ENCODE measurements around the gene ENTPD2. TPM values are rescaled to one million over a fixed set of nuclear protein-coding genes. Genes with fewer than 3 reads are reported as not detected.

ENTPD2 gene
- total and polyA plus RNA-seq, 4 experiments from 2014 or later, result not detected

GRCh38 chr9:137020771-137021567 is 32.9 kb downstream of the ENTPD2 start:
- Histone ChIP-seq H3K36me3 (ENCODE audit: insufficient read depth, low read length) (peaks cover 3% of the 10 kb centered on the region), H3K4me1 (ENCODE audit: insufficient read depth, low read length) (peaks cover 8% of the 10 kb centered on the region), H3K27ac (ENCODE audit: low read depth, low read length) (no peak overlapping the region), H3K4me3 (ENCODE audit: low read length in 2 of 2) (no peak overlapping the region), H3K9me3 (ENCODE audit: control insufficient read depth in 1 of 2, low read length in 2 of 2) (no peaks in the 10 kb centered on the region), H3K27me3 (ENCODE audit: insufficient read depth, low read length) (no peaks in the 10 kb centered on the region)
- Mint-ChIP-seq H3K27ac (peak overlapping the region in 1 of 7 donors; percentile 71), H3K36me3 (peaks cover 5 to 12% of the 10 kb centered on the region in 2 donors), H3K27me3 (no peaks in the 10 kb centered on the region), H3K9me3 (peaks cover 0 to 3% (median 0%) of the 10 kb centered on the region in 8 donors), H3K4me3 (no peak overlapping the region), H3K4me1 (peaks cover 1 to 10% (median 4%) of the 10 kb centered on the region in 4 donors)
- intact Hi-C loops (cut with micrococcal nuclease), result loop anchor here (10.0 kb wide), 1 partner anchor 46 kb away; the partner anchor contains the start of gene PTGDS
- no peak for DNase-seq
- CTCF ChIA-PET (ENCODE audit: partially characterized antibody), result interaction anchor here (0.8 to 1.5 kb wide), 7 partner anchors 8 to 201 kb away, joined by 3 to 10 read pairs (median 3); no protein-coding TSS in a partner anchor
- POLR2A ChIA-PET (ENCODE audit: partially characterized antibody), result interaction anchor here (0.9 to 2.2 kb wide), 5 partner anchors 11 to 50 kb away, joined by 3 to 10 read pairs (median 5); partner anchors contain the start of genes CLIC3, FUT7 and SAPCD2

- Mint-ChIP-seq H3K4me1 (peaks cover 1 to 10% (median 4%) of the 10 kb centered on the region in 4 donors), H3K9me3 (peaks cover 0 to 3% (median 0%) of the 10 kb centered on the region in 8 donors), H3K27me3 (no peaks in the 10 kb centered on the region), H3K36me3 (peaks cover 5 to 12% of the 10 kb centered on the region in 2 donors), H3K27ac (peak overlapping the region in 1 of 7 donors; percentile 27), H3K4me3 (no peak overlapping the region)
- ChIA-PET POLR2A (ENCODE audit: partially characterized antibody) (interaction anchor here (2.1 to 2.2 kb wide), 2 partner anchors 16 to 23 kb away, joined by 8 to 10 read pairs; partner anchors contain the start of gene CLIC3), CTCF (ENCODE audit: partially characterized antibody) (interaction anchor here (0.8 to 1.5 kb wide), 3 partner anchors 9 to 27 kb away, joined by 3 to 10 read pairs (median 3); no protein-coding TSS in a partner anchor)
- DNase-seq, result no peak
- intact Hi-C loops (cut with micrococcal nuclease), result loop anchor here (10.0 kb wide), 1 partner anchor 45 kb away; the partner anchor contains the start of gene PTGDS
- H3K27me3 ChIP-seq (ENCODE audit: insufficient read depth, low read length), result no peaks in the 10 kb centered on the region
- H3K27ac ChIP-seq (ENCODE audit: low read depth, low read length), result no peak overlapping the region
- H3K4me1 ChIP-seq (ENCODE audit: insufficient read depth, low read length), result peaks cover 2% of the 10 kb centered on the region
- peaks cover 6% of the 10 kb centered on the region for H3K36me3 ChIP-seq (ENCODE audit: insufficient read depth, low read length)
- no peak overlapping the region for H3K4me3 ChIP-seq (ENCODE audit: low read length in 2 of 2)
- H3K9me3 ChIP-seq (ENCODE audit: control insufficient read depth in 1 of 2, low read length in 2 of 2), result no peaks in the 10 kb centered on the region
Observed at GRCh38 chr9:137019891-137020683, 33.8 kb downstream of the ENTPD2 start.

DNA sequence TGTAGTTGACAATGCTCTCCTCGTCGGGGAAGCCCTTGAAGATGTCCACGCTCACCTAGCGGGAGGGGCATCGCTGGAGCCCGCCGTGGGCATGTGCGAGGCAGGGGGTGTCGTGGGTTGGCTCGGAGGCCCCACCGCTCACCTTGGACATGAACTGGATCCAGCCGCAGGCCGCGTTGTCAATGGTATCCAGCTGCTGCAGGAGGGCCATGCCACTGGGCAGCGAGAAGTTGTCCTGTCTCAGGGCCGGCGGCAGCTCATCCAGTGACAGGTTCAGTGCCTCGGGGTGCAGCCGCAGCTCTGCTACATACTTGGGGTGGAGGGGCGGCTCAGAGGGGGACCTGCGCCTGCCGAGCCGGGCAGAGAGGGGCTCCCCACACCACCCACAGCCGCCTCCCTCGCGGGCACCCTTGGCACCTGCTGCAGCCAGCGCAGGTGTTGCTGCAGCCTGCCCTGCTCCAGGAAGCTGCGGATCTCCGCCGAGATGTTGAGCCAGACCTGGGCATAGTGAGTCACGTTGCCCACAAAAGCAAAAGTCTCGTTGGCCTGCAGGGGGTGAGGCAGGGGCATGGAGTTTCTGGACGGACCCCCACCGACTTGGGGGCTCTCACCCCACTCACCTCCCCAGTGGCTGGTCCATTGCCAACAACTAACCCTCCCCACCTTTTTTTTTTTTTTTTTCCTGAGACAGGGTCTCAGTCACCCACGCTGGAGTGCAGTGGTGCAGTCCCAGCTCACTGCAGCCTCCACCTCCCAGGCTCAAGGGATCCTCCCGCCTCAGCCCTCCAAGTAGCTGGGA is 34.9 kb downstream of the ENTPD2 start:
- H3K9me3 ChIP-seq (ENCODE audit: control insufficient read depth in 1 of 2, low read length in 2 of 2), result no peaks in the 10 kb centered on the region
- Mint-ChIP-seq H3K27ac (peak overlapping the region in 1 of 7 donors; percentile 11), H3K27me3 (no peaks in the 10 kb centered on the region), H3K36me3 (peaks cover 5 to 15% of the 10 kb centered on the region in 2 donors), H3K4me3 (no peak overlapping the region), H3K4me1 (peaks cover 1 to 5% (median 4%) of the 10 kb centered on the region in 4 donors), H3K9me3 (peaks cover 0 to 3% (median 0%) of the 10 kb centered on the region in 8 donors)
- ChIA-PET POLR2A (ENCODE audit: partially characterized antibody) (no interaction called here), CTCF (ENCODE audit: partially characterized antibody) (interaction anchor here (0.8 to 1.5 kb wide), 3 partner anchors 11 to 14 kb away, joined by 3 read pairs; no protein-coding TSS in a partner anchor)
- intact Hi-C loops (cut with micrococcal nuclease), result no loop called here
- no peaks in the 10 kb centered on the region for H3K27me3 ChIP-seq (ENCODE audit: insufficient read depth, low read length)
- H3K36me3 ChIP-seq (ENCODE audit: insufficient read depth, low read length), result peaks cover 8% of the 10 kb centered on the region
- no peaks in the 10 kb centered on the region for H3K4me1 ChIP-seq (ENCODE audit: insufficient read depth, low read length)
- no peak for DNase-seq
- no peak overlapping the region for H3K4me3 ChIP-seq (ENCODE audit: low read length in 2 of 2)
- H3K27ac ChIP-seq (ENCODE audit: low read depth, low read length), result no peak overlapping the region

GRCh38 chr9:137017791-137018497 is 35.9 kb downstream of the ENTPD2 start:
- no peaks in the 10 kb centered on the region for H3K9me3 ChIP-seq (ENCODE audit: control insufficient read depth in 1 of 2, low read length in 2 of 2)
- no peak overlapping the region for H3K27ac Mint-ChIP-seq
- no peak for DNase-seq
- no peak overlapping the region for H3K4me3 ChIP-seq (ENCODE audit: low read length in 2 of 2)
- peaks cover 0 to 3% (median 0%) of the 10 kb centered on the region in 8 donors for H3K9me3 Mint-ChIP-seq
- H3K4me1 ChIP-seq (ENCODE audit: insufficient read depth, low read length), result no peaks in the 10 kb centered on the region
- H3K4me1 Mint-ChIP-seq, result peaks cover 1 to 5% (median 4%) of the 10 kb centered on the region in 4 donors
- no peaks in the 10 kb centered on the region for H3K27me3 ChIP-seq (ENCODE audit: insufficient read depth, low read length)
- H3K27me3 Mint-ChIP-seq, result no peaks in the 10 kb centered on the region
- peaks cover 5 to 15% of the 10 kb centered on the region in 2 donors for H3K36me3 Mint-ChIP-seq
- H3K27ac ChIP-seq (ENCODE audit: low read depth, low read length), result no peak overlapping the region
- intact Hi-C loops (cut with micrococcal nuclease), result no loop called here
- POLR2A ChIA-PET (ENCODE audit: partially characterized antibody), result interaction anchor here (0.8 kb wide), 1 partner anchor 24 kb away, joined by 4 read pairs; no protein-coding TSS in a partner anchor
- peaks cover 8% of the 10 kb centered on the region for H3K36me3 ChIP-seq (ENCODE audit: insufficient read depth, low read length)
- CTCF ChIA-PET (ENCODE audit: partially characterized antibody), result interaction anchor here (1.5 kb wide), 3 partner anchors 12 to 16 kb away, joined by 3 read pairs; no protein-coding TSS in a partner anchor
- H3K4me3 Mint-ChIP-seq, result no peak overlapping the region

DNA sequence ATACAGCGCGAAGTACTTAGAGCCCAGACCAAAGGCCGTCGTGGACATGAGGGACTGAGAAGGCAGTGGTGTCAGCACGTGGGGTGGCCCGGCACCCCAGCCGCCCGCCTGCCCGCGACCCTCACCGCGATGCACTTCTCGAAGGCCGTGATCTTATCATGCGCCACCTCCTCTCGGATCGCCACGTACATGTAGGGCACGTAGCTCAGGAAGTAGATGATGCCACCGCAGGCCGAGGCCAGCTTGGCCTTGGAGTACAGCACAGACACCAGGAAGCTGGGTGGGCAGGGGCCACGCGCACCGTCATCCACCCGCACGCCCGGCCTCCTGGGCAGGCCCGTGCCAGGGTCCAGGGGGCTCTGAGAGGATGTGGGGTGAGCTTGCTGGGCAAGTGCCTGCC is 36.8 kb downstream of the ENTPD2 start:
- ChIA-PET POLR2A (ENCODE audit: partially characterized antibody) (interaction anchor here (0.8 kb wide), 1 partner anchor 23 kb away, joined by 4 read pairs; no protein-coding TSS in a partner anchor), CTCF (ENCODE audit: partially characterized antibody) (interaction anchor here (1.5 kb wide), 1 partner anchor 16 kb away, joined by 3 read pairs; no protein-coding TSS in a partner anchor)
- Histone ChIP-seq H3K27me3 (ENCODE audit: insufficient read depth, low read length) (no peaks in the 10 kb centered on the region), H3K27ac (ENCODE audit: low read depth, low read length) (no peak overlapping the region), H3K36me3 (ENCODE audit: insufficient read depth, low read length) (peaks cover 8% of the 10 kb centered on the region), H3K4me3 (ENCODE audit: low read length in 2 of 2) (no peak overlapping the region), H3K9me3 (ENCODE audit: control insufficient read depth in 1 of 2, low read length in 2 of 2) (no peaks in the 10 kb centered on the region), H3K4me1 (ENCODE audit: insufficient read depth, low read length) (no peaks in the 10 kb centered on the region)
- Mint-ChIP-seq H3K4me3 (no peak overlapping the region), H3K27ac (peak overlapping the region in 1 of 7 donors; percentile 40), H3K9me3 (peaks cover 0 to 3% (median 0%) of the 10 kb centered on the region in 8 donors), H3K4me1 (peaks cover under 1 to 3% (median 2%) of the 10 kb centered on the region in 4 donors), H3K36me3 (peaks cover 3 to 16% of the 10 kb centered on the region in 2 donors), H3K27me3 (no peaks in the 10 kb centered on the region)
- no peak for DNase-seq
- intact Hi-C loops (cut with micrococcal nuclease), result no loop called here

DNA sequence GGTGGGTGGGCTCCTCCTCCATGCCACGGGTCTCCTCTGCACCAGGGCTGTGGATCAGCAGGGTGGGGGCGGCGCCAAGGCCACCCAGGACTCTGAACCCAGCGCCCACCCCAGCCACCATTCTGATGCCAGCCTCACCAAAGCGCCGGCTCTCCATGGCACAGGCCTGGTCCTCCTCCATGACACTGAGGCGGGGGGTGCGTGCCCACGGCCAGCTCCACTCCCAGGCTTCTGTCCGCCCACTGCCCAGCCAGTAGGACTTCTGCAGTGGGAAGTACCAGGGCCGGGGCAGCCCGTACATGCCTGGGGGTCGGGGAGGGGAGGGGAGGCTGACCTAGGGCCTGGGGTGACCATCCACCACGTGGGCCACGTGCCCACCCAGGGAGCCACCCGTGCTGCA is 37.4 kb downstream of the ENTPD2 start:
- no peaks in the 10 kb centered on the region for H3K4me1 ChIP-seq (ENCODE audit: insufficient read depth, low read length)
- DNase-seq, result no peak
- H3K9me3 Mint-ChIP-seq, result no peaks in the 10 kb centered on the region
- H3K27ac Mint-ChIP-seq, result no peak overlapping the region
- H3K36me3 ChIP-seq (ENCODE audit: insufficient read depth, low read length), result peaks cover 8% of the 10 kb centered on the region
- no peaks in the 10 kb centered on the region for H3K27me3 ChIP-seq (ENCODE audit: insufficient read depth, low read length)
- H3K27ac ChIP-seq (ENCODE audit: low read depth, low read length), result no peak overlapping the region
- intact Hi-C loops (cut with micrococcal nuclease), result no loop called here
- ChIA-PET POLR2A (ENCODE audit: partially characterized antibody) (no interaction called here), CTCF (ENCODE audit: partially characterized antibody) (interaction anchor here (1.5 to 3.2 kb wide), 2 partner anchors 12 to 15 kb away, joined by 3 to 9 read pairs; partner anchors contain the start of gene ABCA2)
- H3K4me3 ChIP-seq (ENCODE audit: low read length in 2 of 2), result no peak overlapping the region
- H3K9me3 ChIP-seq (ENCODE audit: control insufficient read depth in 1 of 2, low read length in 2 of 2), result no peaks in the 10 kb centered on the region
- H3K27me3 Mint-ChIP-seq, result no peaks in the 10 kb centered on the region
- no peak overlapping the region for H3K4me3 Mint-ChIP-seq
- no peaks in the 10 kb centered on the region for H3K4me1 Mint-ChIP-seq
- peaks cover 0 to 16% of the 10 kb centered on the region in 2 donors for H3K36me3 Mint-ChIP-seq

Data from CD4-positive, alpha-beta memory T cell (primary cell).